H1 (cell line): ENCODE results near the gene CMC1. TPM values are rescaled to one million over a fixed set of nuclear protein-coding genes. Genes with fewer than 3 reads are reported as not detected.

Source experiments
- CTCF ChIA-PET: fragments of 300-600 bp; sonication (Branson Sonifier 250); formaldehyde crosslinking; loops from one replicate; lab custom pipeline; 2021; ENCODE audit not compliant: partially characterized antibody; lab: Charles Lee
- POLR2A ChIA-PET: fragments of 300-600 bp; sonication (Branson Sonifier 250); formaldehyde crosslinking; loops from one replicate; lab custom pipeline; 2021; ENCODE audit warnings: inconsistent platforms; ENCODE audit not compliant: partially characterized antibody; lab: Charles Lee
- DNase-seq, 2 experiments: peaks; one replicate each; pipeline versions ENCODE4 v3.0.0 to v3.0.0-alpha.2; 2010 to 2022; ENCODE audit warnings: low spot score in 2 of 2, low read depth in 1 of 2, mixed read lengths in 1 of 2
- FAIRE-seq: peaks from 2 replicates; lab custom pipeline; 2011; peaks lifted over from hg19 to GRCh38; lab: Jason Lieb, UNC
- H2AFZ ChIP-seq: 2 replicates; pipeline ENCODE4 v1.8.1; 2012; ENCODE audit warnings: low read length, inconsistent platforms
- H2AK5ac ChIP-seq: 2 replicates; pipeline ENCODE4 v1.6.1; 2013; ENCODE audit warnings: low read depth, low read length
- H2BK120ac ChIP-seq: replicated peaks from 2 replicates; pipeline ENCODE3; 2013; ENCODE audit warnings: low read depth, low read length, inconsistent platforms
- H2BK12ac ChIP-seq: 2 replicates; pipeline ENCODE4 v1.6.1; 2013; ENCODE audit warnings: low read depth, low read length
- H2BK15ac ChIP-seq: 2 replicates; pipeline ENCODE4 v1.6.1; 2013; ENCODE audit warnings: low read length
- H2BK20ac ChIP-seq: 2 replicates; pipeline ENCODE4 v1.6.1; 2013; ENCODE audit warnings: low read length
- H2BK5ac ChIP-seq: 2 replicates; pipeline ENCODE4 v1.6.1; 2013; ENCODE audit warnings: low read depth, low read length
- H3K14ac ChIP-seq: 2 replicates; pipeline ENCODE4 v1.6.1; 2013; ENCODE audit warnings: inconsistent platforms; ENCODE audit not compliant: insufficient read length
- H3K18ac ChIP-seq: 2 replicates; pipeline ENCODE4 v1.6.1; 2013; ENCODE audit warnings: low read length; ENCODE audit errors: extremely low read depth
- H3K23ac ChIP-seq: 2 replicates; pipeline ENCODE4 v1.6.1; 2013; ENCODE audit warnings: inconsistent platforms; ENCODE audit not compliant: insufficient read length
- H3K23me2 ChIP-seq: 2 replicates; pipeline ENCODE4 v1.6.1; 2013; ENCODE audit warnings: low read depth, low read length
- H3K27ac ChIP-seq: 2 replicates; pipeline ENCODE4 v1.6.1; 2011; ENCODE audit warnings: low read depth, low read length, inconsistent platforms
- H3K27me3 ChIP-seq, 4 experiments: replicated peaks in 1 of 4; 1 replicate in 1 of 4; 2 replicates in 3 of 4; pipeline versions ENCODE4 v1.6.1 to v1.8.1; 2011 to 2013; ENCODE audit warnings: low read length in 3 of 4, mild to moderate bottlenecking in 3 of 4, inconsistent platforms in 2 of 4, mixed read lengths in 2 of 4, moderate library complexity in 1 of 4; ENCODE audit not compliant: control insufficient read depth in 3 of 4, insufficient read depth in 3 of 4; ENCODE audit errors: extremely low read depth in 1 of 4
- H3K36me3 ChIP-seq, 4 experiments: 2 replicates each; pipeline versions ENCODE4 v1.6.1 to v1.8.1; 2011 to 2013; ENCODE audit warnings: mild to moderate bottlenecking in 4 of 4, low read length in 3 of 4, moderate library complexity in 2 of 4, control low read depth in 1 of 4, inconsistent platforms in 1 of 4; ENCODE audit not compliant: insufficient read depth in 4 of 4, control insufficient read depth in 2 of 4
- H3K4ac ChIP-seq: replicated peaks from 2 replicates; pipeline ENCODE3; 2013; ENCODE audit warnings: low read length, low read depth, mixed read lengths, inconsistent platforms; ENCODE audit not compliant: insufficient read length
- H3K4me1 ChIP-seq, 4 experiments: replicated peaks in 1 of 4; 1 replicate in 1 of 4; 2 replicates in 3 of 4; pipeline versions ENCODE4 v1.6.1 to v1.8.1; 2011 to 2013; ENCODE audit warnings: low read length in 3 of 4, inconsistent platforms in 2 of 4, mixed read lengths in 1 of 4; ENCODE audit not compliant: insufficient read depth in 4 of 4, control insufficient read depth in 3 of 4
- H3K4me2 ChIP-seq, 2 experiments: 2 replicates each; pipeline versions ENCODE4 v1.6.1 to v1.8.1; 2011 to 2013; ENCODE audit warnings: low read depth in 2 of 2, low read length in 2 of 2, control low read depth in 1 of 2, inconsistent platforms in 1 of 2, mild to moderate bottlenecking in 1 of 2; ENCODE audit not compliant: insufficient read depth in 1 of 2
- H3K4me3 ChIP-seq, 4 experiments: fragments of 200-600, 300-600 bp in 1 of 4; sonication (generic), shearing (Covaris generic), sonication (Bioruptor Twin) in 1 of 4; 2 replicates each; pipeline versions ENCODE4 v1.5.1 to v1.8.1; 2011 to 2016; ENCODE audit warnings: low read length in 4 of 4, low read depth in 3 of 4, control low read depth in 2 of 4, inconsistent platforms in 2 of 4, mild to moderate bottlenecking in 2 of 4, mixed read lengths in 1 of 4, moderate library complexity in 1 of 4; ENCODE audit not compliant: insufficient read depth in 2 of 4; ENCODE audit errors: extremely low read depth in 1 of 4
- H3K56ac ChIP-seq: replicated peaks from 2 replicates; pipeline ENCODE3; 2013; ENCODE audit warnings: low read depth, mild to moderate bottlenecking, mixed read lengths, low read length, inconsistent platforms; ENCODE audit not compliant: insufficient read length
- H3K79me1 ChIP-seq: 2 replicates; pipeline ENCODE4 v1.6.1; 2013; ENCODE audit warnings: low read depth, low read length, control low read depth
- H3K79me2 ChIP-seq, 2 experiments: 2 replicates each; pipeline versions ENCODE4 v1.6.1 to v1.8.1; 2012 to 2013; ENCODE audit warnings: low read length in 2 of 2, mild to moderate bottlenecking in 2 of 2, inconsistent platforms in 1 of 2; ENCODE audit not compliant: insufficient read depth in 2 of 2, control insufficient read depth in 1 of 2
- H3K9ac ChIP-seq, 4 experiments: replicated peaks in 1 of 4; 1 replicate in 1 of 4; 2 replicates in 3 of 4; pipeline versions ENCODE4 v1.6.1 to v1.8.1; 2011 to 2013; ENCODE audit warnings: low read depth in 3 of 4, low read length in 3 of 4, control low read depth in 2 of 4, mild to moderate bottlenecking in 2 of 4, moderate library complexity in 2 of 4, inconsistent platforms in 1 of 4; ENCODE audit errors: extremely low read depth in 1 of 4
- H3K9me3 ChIP-seq, 2 experiments: 2 replicates each; pipeline versions ENCODE4 v1.6.1 to v1.8.1; 2012 to 2013; ENCODE audit warnings: mild to moderate bottlenecking in 2 of 2, moderate library complexity in 2 of 2, control low read depth in 1 of 2, inconsistent platforms in 1 of 2, low read depth in 1 of 2, low read length in 1 of 2, mixed read lengths in 1 of 2; ENCODE audit not compliant: insufficient read depth in 2 of 2
- H4K20me1 ChIP-seq, 2 experiments: replicated peaks in 1 of 2; 2 replicates each; pipeline versions ENCODE3 to v1.8.1; 2011 to 2013; ENCODE audit warnings: inconsistent platforms in 2 of 2, low read length in 2 of 2, mild to moderate bottlenecking in 1 of 2; ENCODE audit not compliant: insufficient read depth in 2 of 2, control insufficient read depth in 1 of 2
- H4K5ac ChIP-seq: 2 replicates; pipeline ENCODE4 v1.6.1; 2013; ENCODE audit warnings: low read length, low read depth, mixed read lengths, inconsistent platforms; ENCODE audit not compliant: insufficient read length
- H4K8ac ChIP-seq: 2 replicates; pipeline ENCODE4 v1.8.0; 2013; ENCODE audit warnings: mild to moderate bottlenecking, moderate library complexity, low read length, inconsistent platforms; ENCODE audit not compliant: insufficient read depth; ENCODE audit errors: extremely low read depth
- H4K91ac ChIP-seq: replicated peaks from 2 replicates; pipeline ENCODE3; 2013; ENCODE audit warnings: low read length, mixed read lengths, inconsistent platforms; ENCODE audit not compliant: insufficient read length
- CHD1 ChIP-seq: IDR thresholded peaks from 2 replicates; pipeline ENCODE4 v1.6.1; 2012; ENCODE audit warnings: low read depth, low read length, improper control_type of control experiment
- SIN3A ChIP-seq, 2 experiments: IDR thresholded peaks in 1 of 2; conservative IDR thresholded peaks in 1 of 2; 2 replicates each; pipeline ENCODE4 v1.6.1; 2011 to 2012; ENCODE audit warnings: low read length in 2 of 2, improper control_type of control experiment in 1 of 2, low read depth in 1 of 2, mild to moderate bottlenecking in 1 of 2
- SP1 ChIP-seq: IDR thresholded peaks from 2 replicates; pipeline ENCODE4 v1.6.1; 2011; ENCODE audit warnings: low read depth, low read length
- SP4 ChIP-seq: IDR thresholded peaks from 2 replicates; pipeline ENCODE4 v1.6.1; 2012; ENCODE audit warnings: low read length, inconsistent platforms
- WGBS, 2 experiments: shearing (Covaris generic) in 1 of 2; methylation state at CpG; one replicate each; pipeline versions ENCODE4 v1.1.6 to v1.1.7; 2013 to 2015; ENCODE audit warnings: low lambda C conversion rate in 2 of 2, mixed read lengths in 2 of 2, inconsistent platforms in 1 of 2, low coverage in 1 of 2, missing lambda C conversion rate in 1 of 2; ENCODE audit not compliant: insufficient replicate concordance in 2 of 2, insufficient coverage in 1 of 2, insufficient read length in 1 of 2; ENCODE audit errors: extremely low coverage in 1 of 2, missing lambda C conversion rate in 1 of 2; 5-methylcytosine and 5-hydroxymethylcytosine counted together
- polyA plus RNA-seq, 7 experiments: library from polyadenylated mRNA; depleted of rRNA in 3 of 7; stranded (reverse) in 5 of 7; unstranded in 2 of 7; fragments of >200 nt in 5 of 7; fragments of 200-250 nt in 2 of 7; gene quantifications; 1 replicate in 5 of 7; 2 replicates in 1 of 7; 4 replicates in 1 of 7; pipeline versions ENCODE4 v1.2.1 to v1.2.3, GENCODE V29; 2011 to 2013; ENCODE audit warnings: missing spikeins in 2 of 7, mixed read lengths in 2 of 7
- total RNA-seq: library from RNA; stranded (reverse); fragmentation: NEBNext Ultra II Directional; extraction: Animal tissue kit (Norgen Biotek cat#: 25700); gene quantifications from 2 replicates; pipeline ENCODE4 v1.2.1, GENCODE V29; 2021

The CMC1 gene
- total and polyA plus RNA-seq, 2 of the 8 experiments (the other 6 are each of a cell fraction or from before 2014, with no cell fraction given), result 11.4 to 19.4 TPM

GRCh38 chr3:28198161-28198560, 43.3 kb upstream of the CMC1 start:
- Histone ChIP-seq H3K79me1 (no peaks in the 10 kb centered on the region), H3K4ac (no peak overlapping the region), H2BK5ac (no peak overlapping the region), H3K14ac (no peak overlapping the region), H3K56ac (no peak overlapping the region), H3K4me2 (no peak overlapping the region), H4K91ac (no peak overlapping the region), H3K27me3 (no peaks in the 10 kb centered on the region), H3K18ac (no peak overlapping the region), H2BK12ac (no peak overlapping the region; the same call in 1 of the 2 replicates), H3K9me3 (no peaks in the 10 kb centered on the region), H3K4me1 (no peaks in the 10 kb centered on the region), H4K20me1 (no peaks in the 10 kb centered on the region), H4K8ac (no peak overlapping the region), H3K9ac (no peak overlapping the region), H3K79me2 (no peaks in the 10 kb centered on the region), H2AK5ac (no peak overlapping the region), H4K5ac (no peak overlapping the region), H3K4me3 (no peak overlapping the region), H3K27ac (no peak overlapping the region), H3K23ac (no peak overlapping the region), H2AFZ (no peak overlapping the region), H2BK15ac (no peak overlapping the region), H3K36me3 (no peaks in the 10 kb centered on the region; a peak in 1 of 8 replicates), H3K23me2 (no peaks in the 10 kb centered on the region), H2BK20ac (no peak overlapping the region), H2BK120ac (no peak overlapping the region)
- 89% methylated on average over 3 of the region's 3 CpGs; no CpG with 5 or more reads in 1 of the 2 experiments for WGBS, 2 experiments
- CTCF ChIA-PET, result no interaction called here
- DNase-seq (no peak), FAIRE-seq (no peak)
- TF ChIP-seq SIN3A (conservative IDR thresholded peaks at IDR 0.05 in 1 of 2, IDR thresholded peaks at IDR 0.05 in 1 of 2; ENCODE audit: low read depth in 1 of 2, low read length in 2 of 2), result no peak
- TF ChIP-seq CHD1, result no peak
- TF ChIP-seq SP1, result no peak
- TF ChIP-seq SP4, result no peak
- POLR2A ChIA-PET, result no interaction called here
